GM21528 (cell line): ENCODE data around the gene FAM193B.
"Not testable (repeated sequence)": the region's sequence is repeated elsewhere in the genome, so short reads cannot be mapped to it uniquely, and the experiment has no call there.

ENCODE experiments used
- ATAC-seq: cut with Tn5 transposase; IDR thresholded peaks from one replicate; pipeline ENCODE4 v1.9.1; 2021; ENCODE audit warnings: mild to moderate bottlenecking, moderate library complexity; ENCODE audit not compliant: unreplicated experiment, low FRiP score

The FAM193B gene

DNA sequence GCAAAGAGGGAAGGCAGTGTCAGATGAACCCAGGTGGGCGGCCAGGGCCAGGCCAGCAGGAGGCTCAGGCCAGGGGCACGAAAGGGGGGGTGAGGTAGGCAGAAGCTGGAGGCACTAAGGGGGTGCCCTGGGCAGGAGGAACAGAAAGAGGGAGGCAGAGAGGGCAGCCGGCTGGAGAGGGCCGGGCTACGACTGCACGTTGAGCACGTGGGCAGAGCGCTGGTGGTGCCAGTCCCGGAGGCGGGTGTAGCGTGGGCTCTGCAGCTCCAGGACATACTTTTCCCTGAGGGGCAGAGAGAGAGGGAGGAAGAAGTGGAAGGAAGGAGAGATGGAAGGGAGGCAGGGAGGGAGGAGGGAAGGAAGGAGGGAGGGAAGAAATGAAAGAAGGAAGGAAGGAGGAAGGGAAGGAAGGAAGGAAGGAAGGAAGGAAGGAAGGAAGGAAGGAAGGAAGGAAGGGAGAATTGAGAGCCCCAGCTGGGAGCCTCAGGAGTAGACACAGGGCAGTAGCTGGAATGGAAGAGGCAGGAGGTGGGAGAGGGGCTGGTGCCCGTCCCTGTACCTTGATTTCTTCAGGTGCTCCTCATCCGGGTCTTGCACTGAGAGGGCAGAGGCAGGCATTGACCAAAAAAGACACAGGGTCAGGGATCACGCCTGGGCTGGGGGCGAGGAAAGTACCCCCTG is 63.9 kb downstream of the FAM193B start:
- no peak for ATAC-seq

DNA sequence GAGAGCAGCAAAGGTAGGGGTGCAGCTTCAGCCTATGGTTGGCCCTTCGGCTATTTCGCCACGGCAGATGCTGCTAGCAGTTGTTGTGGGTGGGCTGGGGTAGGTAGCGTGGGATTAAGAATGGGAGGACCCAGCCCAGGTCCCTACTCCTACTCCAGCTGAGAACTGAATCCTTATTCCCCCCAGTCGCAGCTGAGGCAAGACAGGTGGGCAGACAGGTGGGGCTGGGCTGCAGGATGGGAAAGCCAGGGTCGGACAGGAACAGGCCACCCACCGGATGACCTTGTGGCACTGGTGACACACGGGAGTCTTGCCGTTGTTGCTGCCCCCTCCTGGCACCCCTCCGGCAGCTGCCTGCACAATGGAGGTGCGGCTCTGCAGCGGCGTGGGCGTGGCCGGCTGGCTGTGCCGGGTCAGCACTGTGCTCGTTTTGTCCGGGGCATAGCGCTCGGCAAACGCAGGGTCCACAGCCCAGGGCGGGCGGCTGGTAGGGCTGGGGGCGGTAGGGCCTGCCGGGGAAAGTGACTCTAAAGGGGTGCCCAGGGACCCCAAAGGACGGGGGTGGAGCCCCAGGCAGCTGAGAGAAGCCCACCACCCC is 65.1 kb downstream of the FAM193B start:
- no peak for ATAC-seq

DNA sequence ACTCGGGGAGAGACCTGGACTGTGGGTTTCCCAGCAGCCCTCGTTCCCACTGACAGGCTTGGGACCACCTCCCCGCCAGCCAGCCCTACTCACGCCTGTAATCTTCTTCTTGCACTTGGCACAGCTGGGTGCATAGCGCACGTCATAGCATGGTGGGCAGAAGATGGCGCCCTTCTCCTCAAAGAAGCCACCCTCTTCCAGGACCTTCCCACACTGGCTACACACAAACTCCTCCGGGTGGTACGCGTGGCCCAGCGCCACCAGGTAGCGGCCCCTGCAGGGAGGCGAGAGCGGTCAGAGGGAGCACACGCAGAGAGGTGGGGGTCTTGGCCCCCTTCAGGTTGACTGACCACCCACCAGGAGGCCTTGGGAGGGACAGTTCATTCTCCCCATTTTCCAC is 66.4 kb downstream of the FAM193B start:
- no peak for ATAC-seq

DNA sequence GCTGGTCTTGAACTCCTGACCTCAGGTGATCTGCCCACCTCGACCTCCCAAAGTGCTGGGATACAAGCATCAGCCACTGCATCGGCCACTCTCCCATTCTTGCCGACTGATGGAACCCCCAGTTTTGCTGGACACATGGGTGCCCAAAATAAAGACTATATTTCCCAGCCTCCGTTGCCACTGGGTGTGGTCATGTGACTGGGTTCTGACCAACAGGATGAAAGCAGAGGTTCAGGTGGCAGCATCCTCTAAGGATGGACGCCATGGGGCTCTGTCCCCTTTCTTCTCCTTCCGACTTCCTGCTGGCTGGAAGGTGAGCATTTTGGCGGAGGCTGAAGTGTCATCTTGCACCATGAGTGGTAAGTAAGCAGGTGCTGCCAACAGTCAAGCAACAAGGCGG is 67.2 kb downstream of the FAM193B start:
- ATAC-seq = no peak

DNA sequence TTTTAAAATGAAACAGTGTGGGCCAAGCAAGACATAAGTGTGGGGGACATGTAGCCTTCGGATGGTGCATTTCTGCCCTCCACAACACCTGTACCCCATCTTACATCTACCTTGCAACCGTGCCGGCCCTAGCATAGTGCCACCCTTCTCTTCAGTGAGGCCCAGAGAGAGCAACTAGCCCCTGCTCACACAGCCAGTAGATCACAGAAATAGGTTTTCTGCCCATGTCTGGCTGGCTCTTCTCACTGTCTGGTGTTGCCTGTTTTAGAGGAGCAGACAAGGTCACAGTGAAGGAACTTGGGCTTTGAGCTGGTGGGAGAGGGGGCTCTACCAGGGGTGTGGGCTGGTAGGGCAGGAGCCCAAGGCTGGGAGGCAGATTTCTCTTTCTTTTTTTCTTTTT is 68.1 kb downstream of the FAM193B start:
- ATAC-seq = no peak

DNA sequence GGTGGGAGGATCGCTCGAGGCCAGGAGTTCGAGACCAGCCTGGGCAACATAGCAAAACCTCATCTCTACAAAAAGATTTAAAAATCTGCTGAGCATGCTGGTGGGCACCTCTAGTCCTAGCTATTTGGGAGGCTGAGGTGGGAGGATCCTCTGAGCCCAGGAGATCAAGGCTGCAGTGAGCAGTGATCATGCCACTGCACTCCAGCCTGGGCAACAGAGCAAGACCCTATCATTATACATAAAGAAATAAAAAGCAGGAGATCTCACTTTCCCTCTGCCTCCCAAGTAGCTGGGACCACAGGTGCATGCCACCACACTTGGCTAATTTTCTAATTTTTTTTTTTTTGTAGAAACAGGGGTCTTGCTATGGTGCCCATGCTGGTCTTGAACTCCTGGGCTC is 68.6 kb downstream of the FAM193B start:
- ATAC-seq = not testable (repeated sequence)

DNA sequence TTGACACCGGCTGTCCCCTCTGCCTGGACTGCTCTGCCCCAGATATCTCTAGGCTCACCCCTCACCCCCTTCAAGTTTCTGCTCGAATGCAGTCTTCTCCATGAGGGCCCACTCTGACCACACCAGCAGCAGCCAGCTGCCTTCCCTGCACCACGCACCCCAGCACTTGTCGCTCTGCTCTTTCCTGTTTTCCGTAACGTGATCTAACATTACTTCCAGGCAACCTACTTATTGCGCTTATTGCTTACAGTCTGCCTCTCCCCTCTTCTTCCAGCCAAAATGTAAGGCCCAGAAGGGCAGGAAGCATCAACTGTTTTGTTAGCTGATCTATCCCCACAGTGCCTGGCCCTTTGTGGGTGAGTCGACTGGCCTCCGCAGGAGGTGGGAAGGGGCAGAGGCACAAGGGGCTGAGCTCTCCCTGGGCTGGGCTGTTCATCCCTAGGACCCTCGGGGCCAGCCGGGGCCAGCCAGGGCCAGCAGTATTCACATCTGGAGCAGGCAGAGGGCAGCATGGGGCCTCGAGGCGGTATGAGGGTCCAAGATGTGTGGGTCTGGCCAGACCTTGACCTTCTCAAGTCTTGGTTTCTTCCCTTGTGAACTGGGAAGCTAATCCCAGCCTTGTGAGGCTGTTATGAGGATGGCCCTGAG is 69.3 kb downstream of the FAM193B start:
- ATAC-seq = no peak

DNA sequence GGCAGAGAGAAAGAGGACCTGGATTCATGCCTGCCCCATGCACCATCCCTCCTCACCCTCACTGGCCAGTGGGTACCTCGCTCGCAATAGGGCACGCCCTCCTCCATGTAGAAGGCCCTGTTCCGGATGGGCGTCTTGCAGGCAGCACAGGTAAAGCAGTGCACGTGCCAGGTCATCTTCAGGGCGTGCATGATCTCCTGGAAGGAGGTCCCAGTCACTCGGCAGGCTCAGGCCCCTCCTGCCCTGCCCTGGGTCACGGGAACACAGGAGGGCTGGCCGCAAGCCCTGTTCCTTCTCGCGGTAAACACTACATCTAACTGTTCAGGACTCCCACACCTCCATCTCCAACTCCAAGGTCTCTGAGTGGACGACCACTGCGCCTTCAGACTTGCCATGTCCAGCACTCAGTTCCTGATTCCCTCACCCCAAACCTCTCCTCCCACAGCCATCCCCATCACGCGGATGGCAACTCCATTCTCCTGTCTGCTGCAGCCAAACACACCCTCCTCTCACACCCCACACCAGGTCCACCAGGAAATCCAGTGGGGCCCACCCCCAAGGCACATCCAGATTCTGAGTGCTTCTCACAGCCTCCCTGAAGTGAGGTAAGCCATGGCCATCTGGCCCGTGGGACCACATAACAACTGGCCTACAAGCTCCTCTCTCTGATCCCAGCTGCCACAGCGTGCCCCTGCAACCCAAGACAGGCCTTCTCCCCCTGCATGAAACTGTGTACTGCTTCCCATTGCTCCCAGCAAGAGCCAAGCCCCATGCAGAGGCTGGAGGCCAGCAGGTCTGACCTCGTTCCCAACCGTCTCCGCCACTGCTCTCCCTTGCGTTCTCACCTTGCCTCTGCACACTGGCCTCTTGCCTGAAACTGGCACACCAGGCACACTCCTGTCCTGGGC is 70.1 kb downstream of the FAM193B start:
- ATAC-seq = no peak

DNA sequence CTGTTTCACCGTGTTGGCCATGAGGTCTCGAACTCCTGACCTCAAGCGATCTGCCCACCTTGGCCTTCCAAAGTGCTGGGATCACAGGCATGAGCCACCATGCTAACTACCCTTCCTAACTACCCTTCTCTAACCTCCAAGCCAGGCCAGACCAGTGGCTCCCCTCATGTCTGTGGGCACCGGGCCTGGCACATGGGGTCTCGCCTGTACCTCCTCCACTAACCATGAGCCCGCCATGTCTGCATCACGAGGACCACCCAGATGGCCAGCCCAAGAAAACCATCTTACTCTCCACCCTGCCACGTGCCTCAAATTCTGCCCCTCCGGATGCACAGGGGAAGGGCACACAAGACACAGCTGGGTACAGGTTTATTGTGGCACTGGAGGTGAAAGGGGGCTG is 71.3 kb downstream of the FAM193B start:
- no peak for ATAC-seq

DNA sequence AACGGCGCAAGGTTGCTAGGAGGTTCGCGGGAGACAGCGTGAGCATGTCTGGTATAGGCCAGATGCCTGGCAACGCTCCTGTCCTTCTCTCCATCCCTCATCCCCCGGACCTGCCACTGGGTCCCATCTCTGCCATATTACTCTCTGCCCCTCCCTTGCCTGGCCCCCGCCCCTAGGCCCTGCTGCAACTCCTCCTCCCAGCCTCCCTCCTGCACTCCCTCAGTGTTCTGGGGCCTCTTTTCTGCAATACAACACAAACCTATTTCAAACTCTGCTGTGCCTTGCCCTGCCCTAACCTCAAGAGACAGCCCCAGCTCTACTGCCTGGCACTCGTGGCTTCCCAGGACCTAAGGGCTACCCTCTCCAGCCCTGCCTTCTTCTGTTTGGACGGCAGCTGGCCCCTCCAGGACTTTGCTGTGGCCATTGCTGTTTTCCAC is 72.0 kb downstream of the FAM193B start:
- ATAC-seq = no peak

DNA sequence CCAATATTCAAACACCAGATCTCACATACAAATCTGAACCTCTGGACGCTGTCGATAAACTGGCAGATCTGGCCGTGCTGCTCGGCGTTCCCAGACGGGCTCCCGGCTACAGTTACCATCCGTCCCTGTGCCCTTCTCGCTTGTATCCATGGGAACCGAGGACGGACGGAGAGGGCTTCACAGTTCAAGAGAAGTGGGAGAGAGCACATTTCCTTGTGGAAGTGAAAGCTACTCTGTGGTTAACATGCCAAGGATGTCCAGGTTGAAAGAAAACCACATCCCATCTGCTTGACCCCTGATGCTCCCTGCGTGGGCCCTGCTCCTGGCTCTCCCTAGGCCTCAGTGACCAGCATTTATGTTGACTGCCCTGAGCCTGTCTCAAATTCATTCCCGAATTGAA is 74.6 kb downstream of the FAM193B start:
- no peak for ATAC-seq

DNA sequence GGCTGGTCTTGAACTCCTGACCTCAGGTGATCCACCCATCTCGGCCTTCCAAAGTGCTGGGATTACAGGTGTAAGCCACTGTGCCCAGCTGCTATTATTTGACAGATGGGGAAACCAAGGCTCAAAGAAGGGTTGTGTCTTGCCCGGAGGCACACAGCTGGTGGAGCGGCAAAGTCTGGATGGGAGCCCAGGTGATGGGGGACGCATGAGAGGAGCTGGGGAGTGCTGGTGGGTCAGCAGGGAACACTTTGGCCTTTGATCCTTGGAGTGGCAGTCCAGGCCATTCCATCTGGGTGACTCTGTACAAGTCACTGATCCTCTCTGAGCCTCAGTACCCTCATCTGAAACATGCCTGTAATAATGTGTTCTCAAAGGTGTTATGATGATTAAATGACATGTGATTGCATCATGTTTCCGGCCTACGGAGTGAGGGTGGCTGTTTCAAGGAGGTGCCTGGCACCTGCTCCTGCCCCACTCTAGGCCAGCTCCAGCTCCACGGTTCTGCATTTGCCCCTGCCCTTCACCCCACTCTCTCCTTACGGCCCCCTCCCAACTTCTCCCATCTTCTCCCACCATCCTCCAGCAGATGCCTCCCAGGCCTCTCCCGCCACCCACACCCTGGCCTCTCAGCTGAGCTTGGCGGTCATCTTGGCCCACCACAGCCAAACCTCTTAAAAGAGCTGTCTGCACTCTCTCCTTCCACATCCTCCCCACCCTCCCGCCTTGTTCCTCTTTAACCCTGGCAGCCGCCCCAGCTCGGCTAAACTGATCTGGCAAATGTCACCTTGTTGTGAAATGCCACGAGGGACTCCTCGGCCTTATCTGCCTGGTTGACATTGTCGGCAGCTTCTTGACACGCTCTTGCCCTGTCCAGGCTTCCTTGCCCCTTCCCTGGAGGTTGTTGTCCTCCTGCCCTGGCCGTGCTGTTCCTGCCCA is 75.4 kb downstream of the FAM193B start:
- no peak for ATAC-seq

DNA sequence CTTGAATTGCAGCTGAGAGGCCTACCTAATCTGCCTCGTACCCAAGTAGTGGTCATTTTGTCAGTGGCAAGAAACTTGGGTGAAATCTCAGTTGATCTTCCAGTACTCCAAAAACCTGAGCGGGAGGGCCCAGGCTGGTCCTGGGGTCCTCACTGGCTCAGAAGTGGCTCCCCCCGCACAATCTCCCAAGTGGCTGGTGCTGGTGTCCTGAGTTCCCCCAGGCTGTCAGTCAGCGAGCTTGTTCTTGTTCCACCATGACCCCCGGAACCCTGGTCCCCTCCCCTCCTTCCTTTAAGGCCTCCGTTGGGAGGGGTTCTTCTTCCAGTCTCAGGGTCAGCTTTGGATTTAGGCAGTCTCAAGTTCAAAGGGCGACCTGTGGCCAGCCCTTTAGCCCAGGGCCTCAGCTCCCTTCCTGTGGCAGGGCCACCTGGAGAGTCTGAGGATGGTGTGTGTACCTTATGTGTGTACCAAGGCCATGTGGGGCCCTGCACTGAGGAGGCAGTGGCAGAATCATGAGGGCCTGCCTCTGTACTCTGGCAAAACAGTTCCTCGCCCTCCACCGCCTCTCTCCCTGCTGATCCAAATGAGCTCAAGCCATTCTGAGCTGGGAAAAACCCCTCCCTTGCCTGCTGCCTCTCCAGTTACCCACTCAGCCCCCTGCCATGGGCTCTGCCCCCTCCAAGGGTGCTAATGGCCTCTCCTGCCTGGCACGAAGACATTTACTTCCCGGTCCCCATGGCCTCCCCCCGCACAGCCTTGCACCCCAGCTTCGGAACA is 76.5 kb downstream of the FAM193B start:
- ATAC-seq = no peak

DNA sequence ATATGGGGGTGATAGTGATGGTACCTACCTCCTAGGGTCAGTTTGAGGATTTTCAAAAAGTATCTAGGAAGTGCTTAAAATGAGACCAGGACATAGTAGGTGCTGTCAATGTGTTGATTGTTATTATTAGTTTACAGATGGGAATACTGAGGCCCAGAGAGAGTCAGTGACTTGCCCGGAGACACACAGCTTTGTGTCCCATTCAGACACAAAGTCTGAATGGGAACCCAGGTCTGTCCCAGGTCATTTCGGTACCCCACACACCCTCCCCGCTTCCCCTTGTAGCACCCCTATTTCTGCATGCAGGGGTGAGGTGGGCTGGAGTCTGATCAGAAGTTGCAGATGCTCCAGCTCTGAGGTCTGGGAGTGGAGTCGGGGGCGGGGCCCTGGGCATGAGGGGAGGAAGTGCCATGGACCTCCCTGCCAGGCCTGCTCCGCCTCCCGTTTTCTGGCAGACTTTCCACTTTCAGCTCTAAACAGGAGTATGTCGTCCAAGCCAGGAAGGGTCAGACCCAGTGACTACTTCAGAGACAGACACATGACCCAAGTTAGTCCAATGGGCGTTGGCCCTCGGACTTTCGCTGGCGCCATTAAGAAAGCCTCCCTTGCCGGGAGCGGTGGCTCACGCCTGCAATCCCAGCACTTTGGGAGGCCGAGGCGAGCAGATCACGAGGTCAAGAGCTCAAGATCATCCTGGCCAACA is 77.7 kb downstream of the FAM193B start:
- ATAC-seq = no peak

DNA sequence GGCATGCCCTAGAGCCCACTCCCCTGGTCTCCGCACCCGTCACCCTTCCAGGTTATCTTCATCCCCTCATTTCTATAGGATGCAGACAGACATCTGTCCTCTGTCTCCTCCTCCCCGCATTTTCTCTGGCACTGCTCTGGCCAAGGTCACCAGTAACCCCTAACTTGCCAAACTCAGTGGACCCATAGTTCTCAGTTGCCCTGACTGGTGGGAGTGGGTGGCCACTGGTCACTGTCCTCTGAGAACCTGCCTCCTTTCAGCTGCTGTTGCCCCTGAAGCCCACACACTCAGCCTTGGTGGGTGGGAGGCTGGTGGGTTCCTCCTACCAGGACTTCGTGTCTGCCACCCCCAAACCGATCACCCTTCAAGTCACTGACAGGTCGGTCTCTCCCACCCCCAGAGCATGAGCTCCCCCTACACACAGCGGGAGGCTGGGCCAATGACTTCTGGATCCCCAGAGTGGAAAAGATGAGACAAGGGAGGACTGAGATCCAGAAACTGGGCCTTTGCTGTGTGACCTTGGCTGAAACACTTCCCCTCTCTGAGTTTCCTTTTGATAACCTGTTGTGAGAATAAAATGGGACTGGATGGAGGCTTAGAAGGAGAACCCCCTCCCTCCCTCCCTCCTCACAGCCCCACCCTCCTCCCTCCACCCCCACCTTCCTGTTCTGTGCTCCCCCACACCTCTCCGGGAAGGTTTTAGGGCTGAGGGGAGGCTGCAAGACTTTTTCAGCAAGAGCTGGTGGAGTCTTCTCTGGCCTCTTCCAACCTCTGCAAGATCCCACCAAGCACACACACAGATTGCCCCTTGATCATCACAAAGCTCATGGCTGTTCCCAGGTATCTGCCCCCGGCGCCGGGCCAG is 78.6 kb downstream of the FAM193B start:
- ATAC-seq = no peak

DNA sequence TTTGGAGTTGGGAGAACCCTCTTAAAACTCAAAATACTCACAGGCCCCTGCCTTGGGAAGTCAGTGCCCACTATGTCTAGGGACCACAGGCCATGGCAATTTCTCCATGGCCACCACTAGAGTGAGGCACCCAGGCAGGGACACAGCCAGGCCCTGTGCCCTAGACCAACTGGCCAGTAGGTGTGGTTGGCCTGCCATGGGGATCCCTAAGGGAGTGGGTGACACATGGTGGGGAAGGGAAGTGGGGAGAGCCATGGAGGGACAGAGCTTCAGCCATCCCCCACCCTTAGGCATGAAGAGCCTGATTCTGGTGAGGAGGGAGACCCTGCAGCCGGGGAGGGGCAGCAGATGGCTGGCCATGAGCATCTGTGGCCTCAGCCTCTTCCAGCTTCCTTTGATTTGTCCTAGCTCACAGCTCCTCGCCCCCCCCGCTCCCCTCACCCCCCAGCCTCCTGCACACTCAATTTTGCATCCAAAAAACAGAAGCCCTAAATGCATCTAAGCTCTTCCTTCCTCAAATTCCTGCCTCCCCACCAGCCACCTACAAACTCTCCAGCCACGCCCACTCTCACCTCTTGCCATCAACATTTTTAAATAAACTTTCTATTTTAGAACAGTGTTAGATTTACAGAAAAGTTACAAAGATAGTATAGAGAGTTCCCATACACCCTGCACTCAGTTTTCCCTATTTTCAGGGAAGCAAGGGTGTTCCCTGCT is 79.4 kb downstream of the FAM193B start:
- no peak for ATAC-seq

DNA sequence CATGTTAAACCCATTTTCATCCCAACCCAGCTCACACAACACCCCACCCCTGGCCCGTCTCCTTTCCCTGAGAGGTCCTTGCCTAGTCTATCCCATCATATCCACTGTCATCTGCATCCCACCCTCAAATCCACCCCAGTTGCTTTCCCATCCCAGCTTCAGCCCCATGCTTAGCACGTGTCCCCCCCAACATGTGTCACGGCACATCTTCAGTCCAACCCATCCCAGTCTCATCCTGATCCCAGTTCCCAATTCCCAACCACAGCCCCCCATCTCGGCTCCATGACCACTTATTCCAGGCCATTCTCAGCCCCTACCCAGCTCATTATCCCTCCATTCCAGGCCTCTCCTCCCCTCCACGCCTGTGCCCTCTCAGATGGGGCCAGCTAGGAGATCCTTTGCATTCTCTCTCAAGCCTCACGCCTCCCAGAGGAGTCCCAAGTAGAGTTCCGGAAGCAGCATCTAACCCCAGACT is 80.3 kb downstream of the FAM193B start:
- ATAC-seq = no peak
